ENCODE results near the gene GJB3.

- no peak for TF ChIP-seq NFRKB (IDR thresholded peaks at IDR 0.05)
- no peak for TF ChIP-seq SUZ12 (IDR thresholded peaks at IDR 0.05)
- no peak for TF ChIP-seq SP1 (IDR thresholded peaks at IDR 0.05)
- no peak for TF ChIP-seq FOXK2 (IDR thresholded peaks at IDR 0.05)
Observed at GRCh38 chr1:34828611-34829010, 47.6 kb downstream of the GJB3 start.

All from HEK293T (cell line).